Measurements from ENCODE around the gene FKBP9.

FKBP9 gene

GRCh38 chr7:33044401-33044718 is 87.1 kb downstream of the FKBP9 start:
- no peak for DNase-seq (ENCODE audit: low spot score)
- Histone ChIP-seq H3K4me3 (no peak overlapping the region), H3K27ac (no peak overlapping the region)
- TF ChIP-seq, protein P1, sequence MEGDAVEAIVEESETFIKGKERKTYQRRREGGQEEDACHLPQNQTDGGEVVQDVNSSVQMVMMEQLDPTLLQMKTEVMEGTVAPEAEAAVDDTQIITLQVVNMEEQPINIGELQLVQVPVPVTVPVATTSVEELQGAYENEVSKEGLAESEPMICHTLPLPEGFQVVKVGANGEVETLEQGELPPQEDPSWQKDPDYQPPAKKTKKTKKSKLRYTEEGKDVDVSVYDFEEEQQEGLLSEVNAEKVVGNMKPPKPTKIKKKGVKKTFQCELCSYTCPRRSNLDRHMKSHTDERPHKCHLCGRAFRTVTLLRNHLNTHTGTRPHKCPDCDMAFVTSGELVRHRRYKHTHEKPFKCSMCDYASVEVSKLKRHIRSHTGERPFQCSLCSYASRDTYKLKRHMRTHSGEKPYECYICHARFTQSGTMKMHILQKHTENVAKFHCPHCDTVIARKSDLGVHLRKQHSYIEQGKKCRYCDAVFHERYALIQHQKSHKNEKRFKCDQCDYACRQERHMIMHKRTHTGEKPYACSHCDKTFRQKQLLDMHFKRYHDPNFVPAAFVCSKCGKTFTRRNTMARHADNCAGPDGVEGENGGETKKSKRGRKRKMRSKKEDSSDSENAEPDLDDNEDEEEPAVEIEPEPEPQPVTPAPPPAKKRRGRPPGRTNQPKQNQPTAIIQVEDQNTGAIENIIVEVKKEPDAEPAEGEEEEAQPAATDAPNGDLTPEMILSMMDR (IDR thresholded peaks at IDR 0.05): no peak

DNA sequence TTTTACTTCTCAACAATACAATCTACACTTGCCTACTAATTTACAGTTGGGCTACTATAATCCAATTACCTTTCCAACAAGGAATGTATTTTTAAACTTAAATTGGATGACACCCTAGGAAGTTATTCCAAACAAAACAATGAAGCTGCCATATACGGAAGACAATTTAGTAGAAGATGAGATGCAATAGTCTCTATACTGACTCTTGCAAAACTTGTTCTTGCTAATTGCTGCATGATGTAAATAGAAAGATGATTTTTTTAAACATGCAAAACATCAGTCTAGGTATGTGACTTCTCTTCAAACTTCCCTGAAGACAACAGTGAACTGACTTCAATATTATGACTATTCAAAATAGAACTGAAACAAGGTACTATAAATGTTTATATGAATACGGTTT is 87.7 kb downstream of the FKBP9 start:
- H3K27ac ChIP-seq: no peak overlapping the region
- DNase-seq (ENCODE audit: low spot score): no peak
- TF ChIP-seq, protein P1 (IDR thresholded peaks at IDR 0.05): no peak
- H3K4me3 ChIP-seq: no peak overlapping the region

DNA sequence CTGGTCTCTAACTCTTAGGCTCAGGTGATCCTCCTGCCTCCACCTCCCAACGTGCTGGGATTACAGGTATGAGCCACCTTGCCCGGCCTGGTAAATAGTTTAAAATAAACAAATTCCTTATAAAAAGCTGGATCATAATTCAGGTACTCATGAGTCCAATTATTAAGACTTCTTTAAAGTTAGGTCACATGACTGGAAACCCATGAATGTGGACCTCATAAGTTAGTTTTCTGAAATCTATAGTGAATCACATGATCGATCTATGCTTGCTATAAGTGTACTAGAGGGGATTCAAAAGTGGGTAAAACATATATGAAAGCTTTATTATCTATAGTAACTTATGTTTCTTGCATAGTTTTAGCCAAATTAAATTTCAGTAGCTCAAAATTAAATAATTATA is 91.0 kb downstream of the FKBP9 start:
- no peak for DNase-seq (ENCODE audit: low spot score)
- Histone ChIP-seq H3K27ac (no peak overlapping the region), H3K4me3 (no peak overlapping the region)
- TF ChIP-seq, protein P1 (IDR thresholded peaks at IDR 0.05): no peak

GRCh38 chr7:33048704-33049103 is 91.5 kb downstream of the FKBP9 start:
- no peak overlapping the region for H3K4me3 ChIP-seq
- TF ChIP-seq, protein P1 (IDR thresholded peaks at IDR 0.05): no peak
- no peak for DNase-seq (ENCODE audit: low spot score)
- no peak overlapping the region for H3K27ac ChIP-seq

DNA sequence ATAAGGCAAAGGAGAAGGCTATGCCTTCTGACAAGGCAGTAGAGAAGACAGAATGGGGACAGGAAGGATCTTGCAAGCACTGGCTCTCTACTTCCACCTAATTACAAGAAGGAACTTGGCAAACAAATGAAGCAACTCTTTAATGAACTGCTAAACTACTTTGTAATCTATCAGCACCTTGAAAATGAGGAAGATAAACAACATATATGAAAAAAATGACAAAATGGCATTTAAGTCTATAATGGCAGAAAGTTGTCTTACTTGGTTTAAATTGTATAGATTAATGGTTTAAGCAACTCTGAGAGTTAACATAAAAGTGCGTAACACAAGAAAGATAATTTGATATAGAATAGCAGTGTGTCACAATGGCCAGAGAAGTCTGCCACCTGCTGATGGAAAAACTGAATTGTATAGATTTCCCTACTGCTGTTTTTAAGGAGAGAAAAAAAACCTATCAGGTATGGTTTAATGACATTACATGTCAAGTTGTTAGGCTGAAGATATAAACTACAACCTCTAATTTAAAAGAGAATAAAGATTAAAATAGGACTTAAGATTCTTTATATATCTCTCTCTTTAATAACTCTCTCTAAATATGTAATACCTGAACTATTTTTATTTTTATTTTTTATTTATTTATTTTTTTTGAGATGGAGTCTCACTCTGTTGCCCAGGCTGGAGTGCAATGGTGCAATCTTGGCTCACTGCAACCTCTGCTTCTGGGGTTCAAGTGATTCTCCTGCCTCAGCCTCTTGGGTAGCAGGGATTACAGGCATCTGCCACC is 93.5 kb downstream of the FKBP9 start:
- H3K4me3 ChIP-seq: no peak overlapping the region
- DNase-seq (ENCODE audit: low spot score): no peak
- TF ChIP-seq, protein P1 (IDR thresholded peaks at IDR 0.05): peak; percentile 36
- H3K27ac ChIP-seq: no peak overlapping the region

DNA sequence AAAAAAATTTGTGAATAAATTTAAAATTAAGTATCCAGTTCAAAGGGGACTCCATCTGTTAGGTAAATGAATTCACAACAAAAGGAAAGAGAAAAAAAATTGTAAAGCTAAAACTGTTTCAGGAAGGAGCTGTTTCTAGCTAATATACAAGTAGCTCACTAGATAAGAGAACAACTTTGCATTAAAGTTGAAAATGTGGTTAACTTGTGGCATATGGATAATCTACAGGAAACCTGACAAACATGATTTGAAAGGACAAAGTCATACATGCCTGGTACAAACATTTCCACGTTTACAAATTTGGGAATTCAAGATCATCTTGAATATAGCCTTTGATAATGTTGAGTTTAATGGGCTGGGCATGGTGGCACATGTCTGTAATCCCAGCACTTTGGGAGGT is 96.5 kb downstream of the FKBP9 start:
- DNase-seq (ENCODE audit: low spot score): no peak
- Histone ChIP-seq H3K27ac (no peak overlapping the region), H3K4me3 (no peak overlapping the region)
- TF ChIP-seq, protein P1 (IDR thresholded peaks at IDR 0.05): no peak

- no peak overlapping the region for H3K27ac ChIP-seq
- H3K4me3 ChIP-seq: no peak overlapping the region
- no peak for DNase-seq (ENCODE audit: low spot score)
- TF ChIP-seq, protein P1 (IDR thresholded peaks at IDR 0.05): no peak
Measured at GRCh38 chr7:33054261-33054964, 97.2 kb downstream of the FKBP9 start.

Data from coronary artery (tissue), 2 donors.